Activated CD4-positive, alpha-beta T cell treated with anti-CD3 and anti-CD28 coated beads, Interleukin-2, amount 50 U/mL, for 48 hours (primary cell): ENCODE results near the gene ZDHHC22.

Experiments used
- DNase-seq, 2 experiments: peaks; one replicate each; pipeline ENCODE4 v3.0.0-alpha.2; 2020

Gene ZDHHC22

GRCh38 chr14:77125823-77126325, 15.7 kb downstream of the ZDHHC22 start:
- no peak for DNase-seq

GRCh38 chr14:77125281-77125801, 16.2 kb downstream of the ZDHHC22 start:
- no peak for DNase-seq

GRCh38 chr14:77124345-77125280, 17.0 kb downstream of the ZDHHC22 start:
- DNase-seq, result peak; percentile 52 to 54

GRCh38 chr14:77123381-77124325, 17.9 kb downstream of the ZDHHC22 start:
- no peak for DNase-seq

GRCh38 chr14:77122526-77123125, 19.0 kb downstream of the ZDHHC22 start:
- no peak for DNase-seq

GRCh38 chr14:77120771-77121743, 20.5 kb downstream of the ZDHHC22 start:
- DNase-seq, result no peak

- DNase-seq, result no peak
These were observed 21.7 kb downstream of the ZDHHC22 start for GRCh38 chr14:77119851-77120250.

- no peak for DNase-seq
These were observed 25.3 kb downstream of the ZDHHC22 start for GRCh38 chr14:77116172-77116817.

- no peak for DNase-seq
These were observed 27.0 kb downstream of the ZDHHC22 start for GRCh38 chr14:77114609-77115008.

- DNase-seq, result no peak
These were observed 27.9 kb downstream of the ZDHHC22 start for GRCh38 chr14:77113644-77114043.

- no peak for DNase-seq
These were observed 30.6 kb downstream of the ZDHHC22 start for GRCh38 chr14:77111021-77111420.

- no peak for DNase-seq
These were observed 31.3 kb downstream of the ZDHHC22 start for GRCh38 chr14:77110286-77110685.

- no peak for DNase-seq
These were observed 31.9 kb downstream of the ZDHHC22 start for GRCh38 chr14:77109656-77110055.

- no peak for DNase-seq
These were observed 32.8 kb downstream of the ZDHHC22 start for GRCh38 chr14:77108753-77109152.

GRCh38 chr14:77107228-77107627, 34.4 kb downstream of the ZDHHC22 start:
- no peak for DNase-seq

- DNase-seq, result no peak
These were observed 34.9 kb downstream of the ZDHHC22 start for GRCh38 chr14:77106666-77107065.

GRCh38 chr14:77105145-77105939, 36.2 kb downstream of the ZDHHC22 start:
- no peak for DNase-seq

- no peak for DNase-seq
These were observed 37.2 kb downstream of the ZDHHC22 start for GRCh38 chr14:77104393-77104792.

- DNase-seq, result no peak
These were observed 37.6 kb downstream of the ZDHHC22 start for GRCh38 chr14:77103951-77104350.

- DNase-seq, result no peak
These were observed 38.1 kb downstream of the ZDHHC22 start for GRCh38 chr14:77103475-77103874.
